Astrocyte (in vitro differentiated cells and primary cell): ENCODE data around the gene IL4R. TPM values are rescaled to one million over a fixed set of nuclear protein-coding genes. Genes with fewer than 3 reads are reported as not detected.

ENCODE experiments used
- DNase-seq: peaks from one replicate; pipeline ENCODE4 v3.0.0-alpha.2; 2010; ENCODE audit warnings: low read depth
- FAIRE-seq: peaks from 2 replicates; lab custom pipeline; 2011; peaks lifted over from hg19 to GRCh38; lab: Jason Lieb, UNC
- H2AFZ ChIP-seq: 2 replicates; pipeline ENCODE4 v1.6.0; 2012; ENCODE audit warnings: low read depth, low read length, inconsistent platforms
- H3K27ac ChIP-seq: 2 replicates; pipeline ENCODE4 v1.5.1; 2011; ENCODE audit warnings: low read depth, low read length, inconsistent platforms
- H3K27me3 ChIP-seq: 2 replicates; pipeline ENCODE4 v1.6.0; 2011; ENCODE audit warnings: low read length, inconsistent platforms; ENCODE audit not compliant: insufficient read depth
- H3K36me3 ChIP-seq: 2 replicates; pipeline ENCODE4 v1.5.1; 2011; ENCODE audit warnings: low read length, inconsistent platforms; ENCODE audit not compliant: insufficient read depth
- H3K4me1 ChIP-seq: 2 replicates; pipeline ENCODE4 v1.5.1; 2011; ENCODE audit warnings: low read length, inconsistent platforms; ENCODE audit not compliant: insufficient read depth
- H3K4me2 ChIP-seq: 2 replicates; pipeline ENCODE4 v1.6.0; 2012; ENCODE audit warnings: low read length, inconsistent platforms
- H3K4me3 ChIP-seq: 2 replicates; pipeline ENCODE4 v1.5.1; 2011; ENCODE audit warnings: low read depth, mild to moderate bottlenecking, low read length, inconsistent platforms; ENCODE audit not compliant: insufficient read depth
- H3K79me2 ChIP-seq: 2 replicates; pipeline ENCODE4 v1.6.0; 2012; ENCODE audit warnings: mild to moderate bottlenecking, low read length, inconsistent platforms; ENCODE audit not compliant: insufficient read depth
- H3K9ac ChIP-seq: 2 replicates; pipeline ENCODE4 v1.6.0; 2012; ENCODE audit warnings: mild to moderate bottlenecking, low read length, inconsistent platforms
- H3K9me3 ChIP-seq: 2 replicates; pipeline ENCODE4 v1.5.1; 2012; ENCODE audit warnings: low read depth, mild to moderate bottlenecking, low read length, inconsistent platforms; ENCODE audit not compliant: insufficient read depth
- H4K20me1 ChIP-seq: 2 replicates; pipeline ENCODE4 v1.6.0; 2012; ENCODE audit warnings: low read length, inconsistent platforms; ENCODE audit not compliant: insufficient read depth
- H3K27ac Mint-ChIP-seq: one replicate; pipeline ENCODE4 v1.8.0; 2021; ENCODE audit warnings: mild to moderate bottlenecking, mixed read lengths; ENCODE audit not compliant: unreplicated experiment
- H3K27me3 Mint-ChIP-seq: one replicate; pipeline ENCODE4 v1.8.0; 2021; ENCODE audit warnings: low read depth, mixed read lengths; ENCODE audit not compliant: unreplicated experiment
- H3K36me3 Mint-ChIP-seq: one replicate; pipeline ENCODE4 v1.8.0; 2021; ENCODE audit warnings: low read depth, mixed read lengths; ENCODE audit not compliant: unreplicated experiment
- H3K4me1 Mint-ChIP-seq: one replicate; pipeline ENCODE4 v1.8.0; 2021; ENCODE audit warnings: low read depth, mixed read lengths; ENCODE audit not compliant: unreplicated experiment
- H3K4me3 Mint-ChIP-seq: one replicate; pipeline ENCODE4 v1.8.0; 2021; ENCODE audit warnings: mild to moderate bottlenecking, moderate library complexity, mixed read lengths; ENCODE audit not compliant: unreplicated experiment
- H3K9me3 Mint-ChIP-seq: one replicate; pipeline ENCODE4 v1.8.0; 2021; ENCODE audit warnings: mild to moderate bottlenecking, mixed read lengths; ENCODE audit not compliant: unreplicated experiment
- EZH2 ChIP-seq: IDR thresholded peaks from 2 replicates; pipeline ENCODE4 v1.6.1; 2012; ENCODE audit warnings: mild to moderate bottlenecking, low read length, inconsistent platforms; ENCODE audit not compliant: insufficient read depth
- total RNA-seq: library from RNA; stranded (reverse); gene quantifications from 2 replicates; pipeline ENCODE4 v1.2.1, GENCODE V29; 2021
- TF ChIP-seq, protein P1 (sequence below): IDR thresholded peaks from 2 replicates; pipeline ENCODE4 v1.5.1; 2011; ENCODE audit warnings: low read depth, mild to moderate bottlenecking, inconsistent platforms, low read length, moderate library complexity; ENCODE audit not compliant: insufficient read depth

IL4R gene
- total RNA-seq, 1 donor from 2014 or later = 17.5 TPM

DNA sequence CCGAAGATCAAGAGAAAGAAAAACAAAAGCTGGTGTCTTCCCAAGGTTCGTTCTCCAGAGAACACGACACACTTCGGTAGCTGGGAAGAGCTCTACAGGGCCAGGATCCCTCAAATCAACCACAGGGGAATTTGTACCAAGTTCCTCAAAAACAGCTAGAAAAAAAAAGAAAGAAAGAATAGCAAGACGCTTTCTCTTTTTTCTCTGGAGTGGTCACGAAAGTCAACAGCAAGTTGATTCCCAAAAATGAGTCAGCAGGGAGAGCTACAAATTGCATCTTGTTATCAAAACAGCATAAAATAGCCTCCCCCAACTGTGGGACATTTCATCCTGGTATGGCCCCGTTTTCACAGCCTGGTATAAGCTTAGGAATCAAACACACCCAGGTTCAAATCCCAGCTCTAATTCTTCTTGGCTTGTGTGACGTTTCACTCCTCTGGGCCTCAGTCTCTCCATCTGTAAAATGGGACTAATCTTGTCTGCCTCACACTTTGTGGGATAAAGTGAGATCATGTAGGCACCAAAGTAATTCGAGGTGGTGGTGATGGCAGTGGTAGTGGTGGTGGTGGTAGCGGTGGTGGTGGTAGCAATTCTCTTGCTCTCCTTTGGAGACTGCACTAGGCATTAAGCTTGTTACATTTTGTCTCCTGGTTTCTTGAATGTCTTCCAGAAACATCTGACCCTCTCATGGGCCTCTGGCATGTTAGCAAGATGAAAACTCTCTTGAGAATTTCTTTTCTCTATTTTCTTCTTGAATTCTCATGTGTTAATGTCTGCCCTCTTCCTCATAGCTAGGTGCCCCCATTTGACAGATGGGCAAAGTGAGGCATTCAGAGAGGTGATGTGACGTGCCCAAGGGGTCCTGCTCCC, 87.2 kb downstream of the IL4R start:
- peak; percentile 69 for FAIRE-seq
- Histone ChIP-seq H3K4me3 (no peak overlapping the region), H3K27ac (peak overlapping the region; percentile 22), H3K4me2 (peak overlapping the region; percentile 71), H4K20me1 (no peaks in the 10 kb centered on the region), H2AFZ (no peak overlapping the region), H3K4me1 (peaks cover 21% of the 10 kb centered on the region), H3K9ac (peak overlapping the region; percentile 60), H3K9me3 (no peaks in the 10 kb centered on the region), H3K36me3 (no peaks in the 10 kb centered on the region), H3K27me3 (no peaks in the 10 kb centered on the region), H3K79me2 (no peaks in the 10 kb centered on the region)
- Mint-ChIP-seq H3K4me1 (peaks cover 9% of the 10 kb centered on the region), H3K27me3 (no peaks in the 10 kb centered on the region), H3K4me3 (no peak overlapping the region), H3K27ac (peak overlapping the region; percentile 29), H3K9me3 (no peaks in the 10 kb centered on the region), H3K36me3 (no peaks in the 10 kb centered on the region)
- peak; percentile 70 for DNase-seq
- TF ChIP-seq, protein P1, sequence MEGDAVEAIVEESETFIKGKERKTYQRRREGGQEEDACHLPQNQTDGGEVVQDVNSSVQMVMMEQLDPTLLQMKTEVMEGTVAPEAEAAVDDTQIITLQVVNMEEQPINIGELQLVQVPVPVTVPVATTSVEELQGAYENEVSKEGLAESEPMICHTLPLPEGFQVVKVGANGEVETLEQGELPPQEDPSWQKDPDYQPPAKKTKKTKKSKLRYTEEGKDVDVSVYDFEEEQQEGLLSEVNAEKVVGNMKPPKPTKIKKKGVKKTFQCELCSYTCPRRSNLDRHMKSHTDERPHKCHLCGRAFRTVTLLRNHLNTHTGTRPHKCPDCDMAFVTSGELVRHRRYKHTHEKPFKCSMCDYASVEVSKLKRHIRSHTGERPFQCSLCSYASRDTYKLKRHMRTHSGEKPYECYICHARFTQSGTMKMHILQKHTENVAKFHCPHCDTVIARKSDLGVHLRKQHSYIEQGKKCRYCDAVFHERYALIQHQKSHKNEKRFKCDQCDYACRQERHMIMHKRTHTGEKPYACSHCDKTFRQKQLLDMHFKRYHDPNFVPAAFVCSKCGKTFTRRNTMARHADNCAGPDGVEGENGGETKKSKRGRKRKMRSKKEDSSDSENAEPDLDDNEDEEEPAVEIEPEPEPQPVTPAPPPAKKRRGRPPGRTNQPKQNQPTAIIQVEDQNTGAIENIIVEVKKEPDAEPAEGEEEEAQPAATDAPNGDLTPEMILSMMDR = no peak
- TF ChIP-seq EZH2 = no peak

DNA sequence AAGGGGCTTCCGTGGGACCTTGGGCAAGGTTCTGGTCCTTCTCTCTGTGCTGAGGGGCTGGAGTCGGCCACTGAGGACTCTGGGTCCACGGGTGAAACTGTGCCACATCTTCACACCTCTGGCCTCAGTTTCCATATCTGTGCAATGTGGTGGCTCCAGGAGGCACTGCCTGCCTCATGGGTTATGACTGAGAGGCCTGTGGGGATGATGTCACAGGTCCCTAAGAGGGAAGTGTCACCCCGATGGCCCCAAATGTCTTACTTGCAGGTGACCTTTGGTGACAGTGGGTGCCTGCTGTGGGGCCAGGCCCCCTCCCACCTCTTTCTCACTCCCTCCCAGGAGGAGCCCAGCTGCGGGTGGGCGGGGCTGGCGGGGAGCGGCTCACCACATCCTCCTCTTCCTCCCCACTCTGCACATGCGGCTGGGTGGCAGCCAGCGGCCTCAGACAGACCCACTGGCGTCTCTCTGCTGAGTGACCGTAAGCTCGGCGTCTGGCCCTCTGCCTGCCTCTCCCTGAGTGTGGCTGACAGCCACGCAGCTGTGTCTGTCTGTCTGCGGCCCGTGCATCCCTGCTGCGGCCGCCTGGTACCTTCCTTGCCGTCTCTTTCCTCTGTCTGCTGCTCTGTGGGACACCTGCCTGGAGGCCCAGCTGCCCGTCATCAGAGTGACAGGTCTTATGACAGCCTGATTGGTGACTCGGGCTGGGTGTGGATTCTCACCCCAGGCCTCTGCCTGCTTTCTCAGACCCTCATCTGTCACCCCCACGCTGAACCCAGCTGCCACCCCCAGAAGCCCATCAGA, 88.2 kb downstream of the IL4R start, which contains the start of gene IL21R:
Gene IL21R (plus strand): TSS at position 407 of the 801 bp plus-strand sequence. CDS start 27,898 bp downstream, outside the sequence.
- Mint-ChIP-seq H3K4me3 (peak within 1 kb of the TSS; percentile 37), H3K27ac (peak within 1 kb of the TSS; percentile 12), H3K27me3 (no peaks in the 10 kb centered on the region), H3K4me1 (peaks cover 18% of the 10 kb centered on the region), H3K36me3 (no peaks in the 10 kb centered on the region), H3K9me3 (no peaks in the 10 kb centered on the region)
- TF ChIP-seq, protein P1 = no peak
- no peak for TF ChIP-seq EZH2
- Histone ChIP-seq H2AFZ (no peak within 1 kb of the TSS), H3K27ac (peak within 1 kb of the TSS; percentile 22), H3K4me3 (no peak within 1 kb of the TSS), H3K27me3 (no peaks in the 10 kb centered on the region), H3K36me3 (no peaks in the 10 kb centered on the region), H4K20me1 (no peaks in the 10 kb centered on the region), H3K9me3 (no peaks in the 10 kb centered on the region), H3K79me2 (no peaks in the 10 kb centered on the region), H3K9ac (peak within 1 kb of the TSS; percentile 60), H3K4me1 (peaks cover 21% of the 10 kb centered on the region), H3K4me2 (peak within 1 kb of the TSS; percentile 71)
- DNase-seq = peak; percentile 68
- FAIRE-seq = no peak
